Activated T-cell treated with anti-CD3 and anti-CD28 coated beads for 48 hours (primary cell): Measurements from ENCODE around the gene SEC22C.
"Not testable (repeated sequence)": the region's sequence is repeated elsewhere in the genome, so short reads cannot be mapped to it uniquely, and the experiment has no call there.

Experiments used
- DNase-seq: peaks from one replicate; pipeline ENCODE4 v3.0.0-alpha.2; 2020; ENCODE audit warnings: low read depth

Gene SEC22C

GRCh38 chr3:42581400-42581708 is 413 bp downstream of the SEC22C start:
- no peak for DNase-seq

- DNase-seq, result not testable (repeated sequence)
Observed at GRCh38 chr3:42579346-42579745, 2.4 kb downstream of the SEC22C start.

DNA sequence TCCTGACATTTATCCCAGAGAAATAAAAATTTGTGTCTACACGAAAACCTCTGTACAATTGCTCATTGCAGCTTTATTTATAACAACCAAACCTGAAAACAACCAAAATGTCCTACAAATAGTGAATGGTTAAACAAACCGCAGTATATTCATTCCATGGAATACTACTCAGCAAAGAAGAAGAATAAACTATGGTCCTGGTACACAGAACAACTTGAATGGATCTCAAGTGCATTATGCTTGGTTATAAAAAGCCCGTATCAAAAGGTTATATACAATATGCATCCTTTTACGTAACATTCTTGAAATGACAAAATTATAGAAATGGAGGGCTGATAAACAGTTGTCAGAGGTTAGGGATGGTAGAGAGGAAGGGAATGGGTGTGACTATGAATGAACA is 3.7 kb downstream of the SEC22C start:
- DNase-seq, result no peak

- DNase-seq, result no peak
Observed at GRCh38 chr3:42575137-42575741, 6.5 kb downstream of the SEC22C start.

DNA sequence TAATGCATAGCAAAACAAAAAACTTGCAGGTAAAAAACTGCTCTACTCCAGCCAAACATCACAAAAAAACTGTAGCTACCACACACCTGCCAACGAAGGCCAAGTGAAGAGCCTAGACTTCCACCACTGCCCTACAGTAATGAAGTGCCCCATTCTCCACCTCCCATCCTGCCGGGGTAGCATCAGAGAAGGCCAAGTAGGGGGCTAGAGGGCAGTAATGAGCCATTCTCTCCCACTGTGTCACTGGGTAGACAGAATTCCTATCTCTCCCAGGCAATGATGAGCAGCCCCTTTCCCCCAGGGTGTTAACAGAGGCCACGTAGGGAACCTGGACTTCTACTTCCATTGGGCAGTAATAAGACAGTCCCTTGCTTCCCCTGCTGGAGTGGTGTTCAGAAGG is 9.5 kb downstream of the SEC22C start:
- no peak for DNase-seq

GRCh38 chr3:42569593-42570142 is 12.1 kb downstream of the SEC22C start:
- DNase-seq, result no peak

GRCh38 chr3:42562047-42562907 is 19.5 kb downstream of the SEC22C start:
- no peak for DNase-seq

DNA sequence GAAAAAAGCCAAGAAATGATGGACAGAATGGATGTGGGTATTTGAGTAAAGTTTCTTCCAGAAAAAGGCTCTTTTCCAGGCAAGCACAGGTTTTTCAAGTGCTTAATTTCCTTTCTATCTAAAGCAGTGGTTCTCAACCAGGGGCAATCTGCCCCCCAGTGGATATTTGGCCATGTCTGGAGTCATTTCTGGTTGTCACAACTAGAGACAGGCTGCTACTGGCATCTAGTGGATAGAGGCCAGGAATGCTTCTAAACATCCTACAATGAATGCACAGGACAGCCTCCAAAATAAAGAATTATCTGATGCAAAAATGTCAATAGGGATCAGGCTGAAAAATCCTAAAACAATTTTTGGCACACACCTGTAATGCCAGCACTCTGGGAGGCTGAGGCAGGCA is 23.9 kb downstream of the SEC22C start:
- DNase-seq, result no peak

DNA sequence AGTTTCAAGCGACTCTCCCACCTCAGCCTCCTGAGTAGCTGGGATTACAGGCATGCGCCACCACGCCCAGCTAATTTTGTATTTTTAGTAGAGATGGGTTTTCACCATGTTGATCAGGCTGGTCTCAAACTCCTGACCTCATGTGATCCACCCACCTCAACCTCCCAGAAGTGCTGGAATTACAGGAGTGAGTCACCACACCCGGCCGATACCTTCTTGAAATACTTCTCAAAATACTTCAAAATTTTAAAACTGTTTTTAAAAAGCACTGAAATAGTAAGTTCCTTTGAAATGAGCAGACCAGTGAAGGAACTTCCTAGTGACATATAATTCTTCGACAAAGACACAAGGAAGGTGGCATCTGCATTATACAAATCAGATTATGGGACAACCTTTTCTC is 24.9 kb downstream of the SEC22C start:
- not testable (repeated sequence) for DNase-seq

DNA sequence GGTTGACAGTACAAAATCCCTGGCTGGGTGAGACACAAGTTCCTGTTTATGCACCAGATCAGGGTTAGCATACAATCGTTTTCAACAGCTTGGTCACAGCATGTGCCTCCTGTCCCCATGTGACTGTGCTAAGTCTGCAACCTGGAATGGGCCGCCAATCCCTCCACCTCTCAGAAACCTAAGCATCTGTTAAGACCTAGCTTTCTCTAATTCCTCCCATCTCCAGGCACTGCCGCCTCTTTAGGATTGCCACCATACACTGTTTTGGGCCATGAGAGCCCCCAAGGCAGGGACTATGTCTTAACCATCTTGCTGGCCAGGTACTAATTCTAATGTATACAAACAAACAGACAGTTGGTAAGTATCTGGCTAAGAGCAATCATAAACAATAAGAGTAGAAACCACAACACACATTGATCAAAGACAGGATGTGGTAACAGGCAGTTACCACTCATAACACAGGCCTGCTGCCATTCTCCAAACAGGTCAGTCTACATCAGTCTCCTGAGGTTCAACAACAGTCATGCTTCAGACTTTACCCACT is 25.6 kb downstream of the SEC22C start:
- no peak for DNase-seq

- DNase-seq, result no peak
Observed at GRCh38 chr3:42552830-42553229, 28.9 kb downstream of the SEC22C start.

DNA sequence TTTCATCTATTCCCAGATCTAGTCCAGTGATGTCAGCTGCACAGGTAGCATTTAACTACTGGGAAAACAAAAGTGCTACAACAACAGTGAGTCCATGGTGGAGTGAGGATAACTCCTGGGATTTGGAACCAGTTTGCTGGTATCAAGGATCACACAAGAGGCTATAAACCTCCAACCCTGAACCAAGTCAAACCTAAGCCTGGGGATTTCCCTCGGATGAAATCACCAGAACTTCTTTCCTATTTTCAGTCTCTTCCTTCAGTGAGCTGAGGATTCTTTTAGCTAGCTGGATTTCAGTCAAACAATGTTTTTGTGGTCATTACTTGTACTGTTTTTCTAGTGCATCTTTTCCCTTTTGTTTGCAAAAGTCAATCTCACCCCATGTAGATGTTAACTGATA is 31.5 kb downstream of the SEC22C start:
- no peak for DNase-seq

- DNase-seq, result no peak
Observed at GRCh38 chr3:42549131-42549530, 32.6 kb downstream of the SEC22C start.

- peak; percentile 51 for DNase-seq
Observed at GRCh38 chr3:42547401-42547945, 34.3 kb downstream of the SEC22C start.

DNA sequence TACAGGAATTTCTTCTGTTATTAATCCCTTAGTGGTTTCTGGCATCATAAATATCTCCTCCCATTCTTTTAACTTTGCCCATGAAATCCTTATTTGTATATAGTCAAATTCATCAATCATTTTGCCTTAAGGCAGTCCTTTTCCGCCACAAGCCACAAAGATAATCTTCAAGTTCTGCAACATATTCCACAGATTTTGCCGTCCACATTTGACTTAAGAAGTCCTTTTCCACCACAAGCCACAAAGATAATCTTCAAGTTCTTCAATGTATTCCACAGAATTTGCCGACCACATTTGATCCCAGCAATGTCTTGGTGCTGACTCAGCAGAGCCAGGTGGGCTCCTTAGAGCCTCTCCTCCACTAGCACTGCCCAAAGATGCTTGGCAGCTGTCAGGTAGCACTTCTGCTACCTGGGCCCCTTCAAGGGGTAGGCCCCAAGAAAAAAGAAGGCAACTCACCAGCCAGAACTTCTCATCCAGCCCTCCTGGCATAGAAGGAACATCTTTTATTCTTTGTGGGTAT is 35.0 kb downstream of the SEC22C start:
- DNase-seq, result no peak

DNA sequence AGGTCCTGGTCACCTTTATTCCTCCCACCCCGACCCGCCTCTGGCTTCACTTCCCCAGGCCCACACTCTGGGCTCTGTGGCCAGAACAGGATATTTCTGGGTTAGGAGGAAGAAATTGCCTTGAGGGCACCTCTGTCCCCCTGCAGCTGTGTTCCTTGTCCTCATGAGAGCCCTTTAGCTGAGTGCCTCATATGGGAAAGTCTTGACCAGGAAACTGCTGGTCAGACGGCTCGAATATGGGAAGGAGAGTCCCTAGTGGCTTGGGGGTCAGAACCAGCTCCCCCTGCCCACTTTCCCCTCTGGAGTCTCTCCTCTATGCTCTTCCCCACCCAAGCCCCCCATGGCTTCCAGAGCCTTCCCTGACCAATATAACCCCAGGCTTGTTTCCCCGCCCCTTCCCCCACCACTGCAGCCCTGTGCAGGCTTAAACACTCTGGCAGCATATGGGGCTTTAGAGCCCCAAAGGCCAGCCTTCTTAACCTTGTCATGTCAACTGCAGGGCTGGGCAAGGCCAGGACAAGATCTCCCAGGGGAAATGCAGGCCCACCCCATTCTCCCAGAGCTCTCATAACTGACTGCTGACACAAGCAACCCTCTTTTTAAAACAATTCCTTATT is 36.4 kb downstream of the SEC22C start:
- no peak for DNase-seq

DNA sequence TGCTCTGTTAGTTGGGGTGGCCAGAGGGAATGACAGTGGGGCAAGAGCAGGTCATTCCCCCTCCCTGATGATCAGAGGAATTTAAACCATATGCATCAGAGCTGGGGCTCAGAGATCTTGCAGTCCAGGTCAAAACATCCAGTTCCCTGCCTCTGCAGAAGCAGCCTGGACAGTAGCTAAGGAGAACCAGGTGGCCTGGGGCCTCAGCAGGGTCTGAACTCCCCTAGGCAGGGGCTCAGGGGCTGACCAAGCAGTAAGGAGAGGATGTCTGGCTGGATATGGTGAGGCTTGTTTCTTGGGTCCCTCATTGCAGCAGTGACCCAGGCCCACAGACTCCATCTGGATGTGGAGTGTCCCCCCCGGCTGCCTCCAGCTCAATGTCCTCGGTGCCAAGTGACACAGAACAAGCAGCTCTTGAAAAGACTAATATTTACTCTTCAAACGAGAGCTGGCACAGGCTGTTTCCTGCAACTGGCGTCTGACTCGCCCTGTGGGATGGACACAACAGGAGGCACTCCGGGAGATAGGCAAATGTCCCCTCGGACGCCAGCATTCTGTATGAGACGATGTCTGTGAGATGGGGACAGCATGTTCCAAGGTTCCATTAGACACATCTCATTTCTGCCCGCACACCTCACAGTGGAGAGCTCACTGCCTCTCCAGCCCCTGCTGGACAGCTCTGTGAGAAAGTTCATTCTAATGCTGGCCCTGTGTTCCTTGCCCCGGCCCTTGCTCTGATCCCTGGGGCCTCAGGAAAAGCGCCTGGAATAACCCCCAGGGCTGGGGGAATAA is 37.1 kb downstream of the SEC22C start:
- DNase-seq, result no peak

DNA sequence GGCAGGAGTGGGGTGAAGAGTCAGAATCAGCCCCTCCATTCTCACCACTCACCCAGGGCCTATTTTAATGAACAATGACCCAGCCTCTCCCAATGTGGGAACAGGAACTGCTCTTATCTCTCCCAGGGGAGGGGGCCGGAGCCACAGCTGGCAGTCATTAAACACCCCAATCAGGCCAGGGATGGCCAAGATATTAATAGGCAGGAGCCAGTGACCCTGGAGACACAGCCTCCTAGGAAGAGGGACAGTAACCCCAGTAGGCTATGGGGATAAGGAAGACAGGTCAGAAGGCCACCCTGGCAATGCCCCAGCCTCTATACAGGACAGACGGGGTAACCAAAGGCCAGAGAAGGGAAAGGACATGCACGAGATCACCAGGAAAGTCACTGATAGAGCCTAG is 40.7 kb downstream of the SEC22C start:
- no peak for DNase-seq

DNA sequence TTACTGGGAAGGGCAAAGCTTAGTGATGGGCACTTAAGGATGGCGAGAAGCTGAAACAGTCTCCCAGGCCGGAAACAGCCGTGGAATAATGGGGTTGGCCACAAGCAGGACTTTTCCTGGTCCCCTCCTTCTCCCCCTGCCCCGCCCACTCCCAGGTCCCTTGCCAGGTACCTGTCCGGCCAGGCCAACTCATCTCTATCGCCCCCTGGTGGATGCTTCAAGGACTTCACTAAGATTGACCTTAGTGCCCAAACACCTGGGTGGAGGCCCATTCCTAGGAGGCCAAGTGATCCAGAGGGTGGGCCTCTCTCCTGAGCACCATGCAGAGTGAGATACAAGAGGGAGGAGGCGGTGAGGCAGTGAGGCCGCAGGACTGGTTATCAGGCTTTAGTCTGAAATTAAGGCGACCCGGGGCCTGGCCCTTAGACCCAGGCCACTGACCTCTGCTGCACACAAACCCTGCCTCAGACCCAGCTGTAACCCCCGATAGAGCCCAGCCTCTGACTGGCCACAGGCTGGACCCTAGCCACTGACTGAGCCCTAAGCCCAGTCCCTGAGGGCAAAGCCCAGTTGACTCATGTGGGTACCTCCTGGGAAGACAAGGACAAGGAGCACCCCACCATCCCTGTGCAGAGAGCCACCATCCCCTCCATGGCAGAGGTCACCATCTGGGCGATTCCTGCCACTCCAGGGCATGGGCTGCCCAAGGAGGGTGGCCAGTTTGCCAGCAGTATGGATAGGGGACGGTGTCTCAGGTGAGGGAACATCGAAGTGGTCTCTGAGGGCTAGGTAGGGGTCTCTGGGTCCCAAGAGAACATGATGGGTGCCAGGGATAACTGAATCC is 41.7 kb downstream of the SEC22C start:
- peak; percentile 45 for DNase-seq

GRCh38 chr3:42537350-42537749 is 44.4 kb downstream of the SEC22C start:
- no peak for DNase-seq
